HG02798 (cell line): Measurements from ENCODE around the gene HOXA7.

Experiments used
- ATAC-seq: cut with Tn5 transposase; IDR thresholded peaks from one replicate; pipeline ENCODE4 v1.9.1; 2021; ENCODE audit warnings: mild to moderate bottlenecking; ENCODE audit not compliant: unreplicated experiment, poor library complexity

The HOXA7 gene

DNA sequence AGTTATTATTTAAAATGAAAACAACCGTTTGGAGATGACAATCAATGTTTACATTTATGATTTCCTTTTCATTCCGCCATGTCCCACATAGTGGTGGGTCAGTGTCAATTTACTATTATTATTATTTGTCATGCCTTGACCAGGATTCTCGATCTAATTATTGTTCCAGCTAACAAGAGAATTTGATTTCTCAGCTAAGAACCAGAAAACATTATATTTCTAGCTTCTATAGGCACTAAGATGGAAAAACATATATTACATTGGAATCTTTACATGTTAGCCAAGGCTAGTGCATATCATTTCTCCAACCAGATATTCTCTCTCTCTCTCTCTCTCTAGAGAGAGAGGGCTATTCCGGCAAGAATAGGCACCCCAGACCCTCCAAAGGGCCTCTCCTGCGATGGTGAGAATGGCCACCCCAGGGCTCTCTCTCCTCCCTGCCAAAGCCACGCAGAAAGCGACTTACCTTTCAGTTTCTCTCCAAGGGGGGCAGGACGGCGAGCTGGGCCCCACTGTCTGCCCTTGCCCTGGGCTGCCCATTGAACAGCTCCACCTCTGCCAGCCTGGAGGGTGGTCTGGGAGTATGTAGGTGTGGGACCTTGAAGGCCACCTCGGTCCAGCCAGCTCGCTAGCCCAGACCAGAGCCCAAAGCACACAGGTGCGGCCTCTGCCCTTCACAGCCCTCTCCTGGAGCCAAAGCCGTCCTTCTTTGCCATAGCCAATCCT is 6.5 kb downstream of the HOXA7 start:
- peak; percentile 11 for ATAC-seq

DNA sequence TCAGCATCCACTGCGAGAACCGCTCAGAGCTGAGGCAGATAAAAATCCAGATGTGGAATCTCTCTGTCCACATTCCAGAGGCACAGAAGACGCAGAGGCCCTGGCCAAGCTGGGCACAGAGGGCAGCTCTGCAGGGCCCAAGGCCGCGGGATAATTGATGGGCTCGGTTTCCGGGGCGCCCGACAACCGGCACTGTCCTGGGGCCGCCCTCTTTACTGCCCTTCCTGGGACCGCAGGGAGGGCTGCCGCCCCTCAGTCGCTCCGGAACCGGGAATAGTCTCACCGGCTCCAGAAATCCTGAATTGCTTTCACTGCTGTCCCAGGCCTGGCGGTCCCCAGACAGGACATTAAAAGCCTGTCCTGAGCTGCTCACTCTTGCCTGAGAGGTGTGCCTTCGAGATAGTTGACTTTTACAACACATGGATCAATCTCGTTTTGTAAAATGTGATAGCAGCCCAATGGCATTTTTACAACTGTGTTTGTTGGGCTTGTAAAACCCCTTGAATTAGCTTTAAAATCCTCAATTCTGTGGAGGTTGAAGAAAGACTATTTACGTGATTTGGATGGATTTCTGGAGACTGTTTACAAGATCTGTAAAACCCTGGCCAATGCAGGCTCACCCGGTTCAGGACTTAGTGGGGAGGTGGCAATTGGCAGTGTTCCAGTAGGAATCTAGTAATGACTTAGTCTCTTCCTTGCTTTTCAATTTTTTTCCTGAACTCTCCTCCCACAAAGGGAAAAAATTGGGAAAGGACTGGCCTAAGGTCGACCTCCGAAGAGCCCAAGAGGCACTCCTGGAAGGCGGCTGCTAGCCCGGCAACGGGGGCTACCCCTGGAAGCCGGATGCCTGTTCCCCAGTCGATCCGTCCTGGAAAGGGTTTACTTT is 7.5 kb downstream of the HOXA7 start:
- no peak for ATAC-seq

DNA sequence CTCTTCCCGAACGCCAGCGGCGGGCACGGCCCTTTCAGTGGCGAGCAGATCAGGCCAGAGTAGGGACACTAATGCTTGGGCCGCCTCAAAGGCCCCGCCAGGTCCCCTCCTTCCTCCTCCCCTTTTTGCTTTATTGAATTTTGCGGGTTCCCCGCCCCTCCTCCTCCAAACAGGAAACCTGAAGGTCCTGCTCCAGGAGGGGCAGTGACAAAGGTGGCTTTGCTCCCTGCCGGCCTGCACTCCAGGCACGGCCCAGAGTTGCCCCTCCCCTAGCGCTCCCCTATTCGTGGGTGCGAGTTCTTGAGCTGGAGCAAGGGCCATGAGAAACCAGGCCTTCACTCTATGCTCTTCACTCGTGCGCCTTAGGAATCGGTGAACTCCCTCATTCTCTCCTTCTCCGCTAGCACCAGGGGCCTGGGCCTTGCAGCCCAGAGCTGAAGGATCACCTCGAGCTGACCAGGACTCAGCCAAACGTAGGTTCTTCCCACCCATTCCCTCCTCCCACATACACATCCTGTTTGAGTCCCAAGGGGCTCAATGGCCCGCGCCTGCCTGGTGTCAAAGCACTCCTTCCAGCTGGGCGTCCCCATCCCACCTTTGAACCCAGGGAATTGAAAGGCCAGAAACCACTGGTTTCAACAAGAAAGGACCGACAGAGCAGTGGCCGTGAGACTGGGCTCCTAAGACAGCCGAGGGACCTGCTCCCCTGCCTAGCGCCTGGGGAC is 8.3 kb downstream of the HOXA7 start:
- ATAC-seq = no peak

DNA sequence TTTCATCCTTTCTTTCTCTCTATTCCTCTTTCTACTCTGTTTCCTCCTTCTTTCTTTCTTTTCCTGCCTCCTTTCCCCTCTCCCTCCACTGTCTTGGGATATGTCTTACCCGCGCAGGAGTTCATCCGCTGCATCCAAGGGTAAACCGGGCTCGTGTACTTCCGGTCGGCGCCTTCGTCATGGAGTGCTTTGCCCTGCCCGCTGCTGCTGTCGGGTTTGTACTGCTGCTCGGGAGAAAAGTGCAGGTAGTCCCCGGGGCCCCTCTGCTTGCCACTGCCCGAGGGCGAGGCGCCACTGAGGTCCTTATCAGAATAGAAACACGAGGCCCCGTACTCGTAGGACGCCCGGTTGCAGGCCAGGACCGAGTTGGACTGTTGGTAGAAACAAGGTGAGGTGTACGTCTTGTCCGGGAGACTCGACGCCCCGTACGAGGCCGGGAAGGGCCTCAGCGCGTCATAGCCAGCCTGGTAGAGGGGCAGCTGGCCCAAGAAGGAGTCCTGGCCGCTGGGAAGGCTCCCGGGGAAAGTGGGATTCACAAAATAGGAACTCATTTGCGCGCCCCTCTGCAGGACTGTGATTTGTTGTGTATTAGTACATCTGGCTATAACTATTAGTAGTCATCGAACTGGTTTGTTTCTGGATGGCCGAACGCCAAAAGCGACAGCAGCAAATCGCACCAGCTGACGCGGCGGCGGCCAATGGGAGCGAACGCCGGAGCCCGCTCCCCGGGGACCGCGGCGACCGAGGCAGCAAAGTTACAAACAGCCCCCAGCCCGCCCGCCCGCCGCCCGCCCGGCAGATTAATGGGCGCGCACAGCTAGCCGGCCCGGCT is 9.1 kb downstream of the HOXA7 start, which contains the start of gene HOXA6:
Gene HOXA6, minus strand, starts transcription at position 576 of the 832 bp plus-strand sequence. Its CDS starts 25 bp downstream, at position 551.
- no peak for ATAC-seq

DNA sequence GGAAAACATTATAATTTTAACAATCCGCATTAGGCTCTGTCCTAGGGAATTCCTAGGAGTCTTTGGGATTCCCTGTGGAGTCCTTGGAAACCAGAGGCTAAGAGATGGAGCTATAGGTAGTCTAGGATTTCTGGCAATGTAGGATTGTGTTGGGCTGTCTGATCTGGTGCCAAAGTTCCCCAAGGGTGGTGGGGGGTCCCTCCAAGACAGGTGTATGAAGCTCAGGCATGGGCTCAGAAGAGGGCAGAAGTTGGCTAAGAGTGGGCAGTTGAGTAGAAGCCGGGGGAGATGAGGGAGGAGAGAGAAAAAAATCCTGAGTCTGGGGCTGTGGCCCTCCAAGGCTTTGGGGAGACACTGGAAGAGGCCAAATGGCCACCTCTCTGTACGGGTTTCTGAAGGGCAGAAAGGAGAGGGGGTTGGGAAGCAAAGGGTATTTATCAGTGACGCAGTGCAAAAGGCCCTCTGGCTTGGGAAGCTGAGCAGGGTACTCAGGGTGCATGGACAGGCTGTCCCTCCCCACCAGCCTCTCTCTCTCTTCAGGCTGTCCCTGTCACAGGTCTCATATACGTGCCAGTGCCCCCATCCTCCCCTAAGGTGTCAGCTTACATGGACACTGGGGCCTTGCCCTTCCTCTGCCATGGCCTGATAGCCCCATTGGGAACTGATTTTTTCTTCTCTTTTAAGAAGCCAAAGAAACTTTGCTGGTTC is 9.8 kb downstream of the HOXA7 start:
- no peak for ATAC-seq

DNA sequence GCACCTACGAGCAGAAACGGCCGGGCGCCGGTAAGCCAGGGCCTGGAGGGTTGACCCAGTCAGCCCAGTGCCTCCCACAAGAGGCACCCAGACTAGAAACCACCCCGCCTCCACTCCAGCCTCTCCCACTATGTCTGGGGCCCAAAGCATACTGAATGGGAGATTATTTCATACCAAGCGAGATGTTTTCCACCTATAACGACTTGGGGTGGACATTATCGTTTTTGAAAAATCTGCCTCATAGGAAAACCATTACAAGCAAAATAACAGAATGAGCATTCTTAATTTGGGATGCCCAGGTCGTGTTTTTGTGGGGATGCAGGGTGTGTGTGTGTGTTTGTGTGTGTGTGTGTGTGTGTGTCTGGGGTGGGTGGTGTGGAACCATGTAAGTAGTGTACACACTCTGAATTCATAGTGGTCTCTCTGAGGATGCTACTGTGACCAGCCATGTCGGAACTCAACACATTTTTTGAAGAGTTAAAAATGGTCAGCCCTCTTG is 10.5 kb downstream of the HOXA7 start:
- ATAC-seq = no peak

DNA sequence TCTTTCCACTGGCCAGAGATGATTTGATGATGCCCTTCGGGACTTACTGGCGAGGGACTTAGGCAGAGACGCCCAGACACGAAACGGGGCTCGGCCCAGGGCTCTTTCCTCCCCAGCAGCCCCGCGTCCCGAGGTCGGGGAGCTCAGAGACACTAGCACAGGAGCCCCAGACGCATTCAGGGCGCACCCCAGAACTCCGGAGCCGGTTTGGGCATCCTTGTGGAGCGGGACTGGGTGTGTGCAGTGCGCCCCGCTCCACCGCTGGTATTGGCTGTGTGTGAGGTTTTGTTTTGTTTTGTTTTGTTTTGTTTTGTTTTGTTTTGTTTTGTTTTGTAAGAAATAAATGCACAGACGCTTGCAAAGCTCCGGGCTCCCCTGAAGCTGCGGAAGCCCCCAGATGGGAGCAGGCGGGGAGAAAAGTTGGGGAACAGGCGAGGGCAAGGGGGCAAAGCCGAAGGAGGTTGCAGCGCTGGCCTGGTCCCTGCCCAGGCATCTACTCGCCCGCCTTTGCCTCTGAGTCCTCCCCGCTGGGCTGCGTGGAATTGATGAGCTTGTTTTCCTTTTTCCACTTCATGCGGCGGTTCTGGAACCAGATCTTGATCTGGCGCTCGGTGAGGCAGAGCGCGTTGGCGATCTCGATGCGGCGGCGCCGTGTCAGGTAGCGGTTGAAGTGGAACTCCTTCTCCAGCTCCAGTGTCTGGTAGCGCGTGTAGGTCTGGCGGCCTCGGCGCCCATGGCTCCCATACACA is 11.1 kb downstream of the HOXA7 start:
- no peak for ATAC-seq

DNA sequence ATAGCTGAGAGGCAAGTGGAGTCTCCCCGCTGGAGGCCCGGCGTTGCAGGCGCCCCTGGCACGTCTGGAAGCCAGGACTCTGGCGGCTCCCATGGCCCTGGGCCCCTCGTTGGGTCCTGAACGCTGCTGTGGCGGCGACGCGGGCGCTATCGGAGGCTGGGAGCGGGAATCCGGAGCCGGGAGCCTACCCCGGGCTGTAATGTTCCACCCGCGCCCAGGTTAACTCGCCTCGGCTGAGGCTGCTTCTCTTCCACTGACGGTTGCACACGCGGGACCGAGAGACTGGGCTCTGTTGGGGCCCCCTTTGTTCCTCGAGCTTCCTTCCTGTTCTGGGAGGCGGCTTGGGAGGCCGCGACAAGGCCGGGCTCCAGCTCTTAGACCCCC is 11.7 kb downstream of the HOXA7 start:
- no peak for ATAC-seq

DNA sequence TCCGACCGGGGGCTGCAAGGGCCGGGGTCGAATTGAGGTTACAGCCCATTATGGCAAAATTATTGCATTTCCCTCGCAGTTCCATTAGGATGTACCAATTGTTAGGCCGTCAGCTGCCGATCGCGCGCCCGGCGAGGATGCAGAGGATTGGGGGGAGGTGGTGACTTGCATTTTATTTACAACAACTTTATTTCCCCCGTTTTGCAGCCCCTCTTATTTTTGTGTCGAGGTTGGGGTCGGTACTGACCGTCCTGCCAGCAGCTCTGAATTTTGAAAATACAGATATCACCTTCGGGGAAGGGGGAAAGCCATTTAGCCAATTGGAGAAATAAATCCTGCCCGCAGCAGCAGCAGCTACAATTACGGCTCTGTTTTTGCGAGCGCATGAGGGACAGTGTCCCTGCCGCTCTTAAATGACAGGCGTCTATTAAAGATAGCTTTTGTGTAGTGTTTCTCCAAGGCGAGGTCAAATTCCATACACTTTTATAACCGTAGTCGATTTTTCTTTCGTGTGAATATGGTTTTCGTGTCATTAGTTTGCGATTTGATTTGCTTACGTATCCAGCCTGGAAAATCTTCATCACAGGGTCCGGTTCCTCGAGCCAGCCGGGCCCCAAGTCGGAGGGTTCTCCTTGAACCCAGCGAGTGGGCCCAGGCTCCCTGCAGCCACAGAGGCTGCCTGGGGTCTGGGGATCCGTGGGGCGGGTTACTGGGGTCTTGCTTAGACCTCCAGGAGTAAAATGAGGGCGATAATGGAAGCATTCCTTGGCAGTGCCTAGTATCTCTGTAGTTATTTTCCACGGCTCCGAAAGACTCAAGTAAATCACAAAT is 12.3 kb downstream of the HOXA7 start:
- no peak for ATAC-seq

DNA sequence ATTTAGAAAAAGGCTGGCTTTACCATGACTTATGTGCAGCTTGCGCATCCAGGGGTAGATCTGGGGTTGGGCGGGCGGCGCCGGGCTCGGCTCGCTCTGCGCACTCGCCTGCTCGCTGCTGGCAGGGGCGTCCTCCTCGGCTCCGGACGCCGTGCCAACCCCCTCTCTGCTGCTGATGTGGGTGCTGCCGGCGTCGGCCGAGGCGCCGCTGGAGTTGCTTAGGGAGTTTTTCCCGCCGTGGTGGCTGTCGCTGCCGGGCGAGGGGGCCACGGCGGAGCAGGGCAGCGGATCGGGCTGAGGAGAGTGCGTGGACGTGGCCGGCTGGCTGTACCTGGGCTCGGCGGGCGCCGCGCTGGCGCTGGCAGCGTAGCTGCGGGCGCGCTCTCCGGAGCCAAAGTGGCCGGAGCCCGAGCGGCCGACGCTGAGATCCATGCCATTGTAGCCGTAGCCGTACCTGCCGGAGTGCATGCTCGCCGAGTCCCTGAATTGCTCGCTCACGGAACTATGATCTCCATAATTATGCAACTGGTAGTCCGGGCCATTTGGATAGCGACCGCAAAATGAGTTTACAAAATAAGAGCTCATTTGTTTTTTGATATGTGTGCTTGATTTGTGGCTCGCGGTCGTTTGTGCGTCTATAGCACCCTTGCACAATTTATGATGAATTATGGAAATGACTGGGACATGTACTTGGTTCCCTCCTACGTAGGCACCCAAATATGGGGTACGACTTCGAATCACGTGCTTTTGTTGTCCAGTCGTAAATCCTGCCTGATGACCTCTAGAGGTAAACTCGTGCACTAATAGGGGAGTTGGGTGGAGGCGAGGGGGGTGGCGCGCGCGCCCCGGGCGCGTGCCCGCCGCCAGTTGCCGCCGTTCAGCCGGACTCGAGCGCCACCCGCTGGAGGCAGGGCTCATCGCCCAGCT is 13.2 kb downstream of the HOXA7 start, which contains the start of gene HOXA5:
Gene HOXA5, minus strand, starts transcription at position 659 of the 927 bp plus-strand sequence. Its CDS starts 74 bp downstream, at position 585.
- no peak for ATAC-seq

DNA sequence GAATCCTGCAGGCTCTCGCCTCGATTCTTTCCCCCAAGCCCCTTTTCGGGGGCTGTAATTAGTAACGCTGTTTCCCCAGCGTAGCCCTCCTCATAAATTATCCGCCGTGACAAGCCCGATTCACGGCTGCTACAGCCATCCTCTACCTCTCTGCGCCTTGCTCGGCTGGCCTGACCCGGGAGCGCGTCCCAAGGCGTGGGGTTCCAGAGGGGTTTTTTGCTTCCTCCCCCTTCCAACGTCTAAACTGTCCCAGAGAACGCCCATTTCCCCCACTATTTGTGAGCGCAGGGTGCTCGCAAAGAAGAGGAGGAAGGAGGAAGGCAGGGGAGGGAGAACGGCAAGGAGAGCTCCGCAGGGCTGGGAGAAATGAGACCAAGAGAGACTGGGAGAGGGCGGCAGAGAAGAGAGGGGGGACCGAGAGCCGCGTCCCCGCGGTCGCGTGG is 13.9 kb downstream of the HOXA7 start:
- ATAC-seq = no peak

DNA sequence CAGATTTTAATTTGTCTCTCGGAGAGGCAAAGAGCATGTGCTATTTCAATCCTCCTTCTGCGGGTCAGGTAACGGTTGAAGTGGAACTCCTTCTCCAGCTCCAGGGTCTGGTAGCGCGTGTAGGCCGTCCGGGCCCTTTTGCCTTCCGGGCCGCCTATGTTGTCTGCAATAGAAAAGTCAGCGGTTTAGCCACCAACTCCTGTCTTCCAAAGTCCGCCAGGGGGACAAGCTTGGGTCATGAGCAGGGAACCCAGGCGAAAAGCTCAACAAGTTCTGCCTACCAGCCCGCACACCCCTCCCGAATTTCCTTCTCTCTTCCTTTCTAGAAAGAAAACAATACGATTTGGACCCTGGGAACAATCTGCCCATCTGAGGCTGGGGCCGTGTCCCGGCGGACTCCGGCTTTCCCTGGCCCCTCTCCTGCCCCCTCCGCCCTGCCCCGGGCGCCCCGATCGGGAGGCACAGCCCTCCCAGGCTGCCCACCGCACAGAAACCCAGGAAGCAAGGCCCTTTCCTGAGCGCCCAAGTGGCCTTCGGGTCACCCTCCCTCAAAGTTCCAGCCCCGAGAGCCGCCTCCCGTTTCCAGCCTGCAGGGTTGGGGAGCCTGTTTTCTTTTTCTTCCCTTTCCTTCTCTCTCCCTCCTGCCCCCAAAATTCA is 14.4 kb downstream of the HOXA7 start:
- no peak for ATAC-seq

DNA sequence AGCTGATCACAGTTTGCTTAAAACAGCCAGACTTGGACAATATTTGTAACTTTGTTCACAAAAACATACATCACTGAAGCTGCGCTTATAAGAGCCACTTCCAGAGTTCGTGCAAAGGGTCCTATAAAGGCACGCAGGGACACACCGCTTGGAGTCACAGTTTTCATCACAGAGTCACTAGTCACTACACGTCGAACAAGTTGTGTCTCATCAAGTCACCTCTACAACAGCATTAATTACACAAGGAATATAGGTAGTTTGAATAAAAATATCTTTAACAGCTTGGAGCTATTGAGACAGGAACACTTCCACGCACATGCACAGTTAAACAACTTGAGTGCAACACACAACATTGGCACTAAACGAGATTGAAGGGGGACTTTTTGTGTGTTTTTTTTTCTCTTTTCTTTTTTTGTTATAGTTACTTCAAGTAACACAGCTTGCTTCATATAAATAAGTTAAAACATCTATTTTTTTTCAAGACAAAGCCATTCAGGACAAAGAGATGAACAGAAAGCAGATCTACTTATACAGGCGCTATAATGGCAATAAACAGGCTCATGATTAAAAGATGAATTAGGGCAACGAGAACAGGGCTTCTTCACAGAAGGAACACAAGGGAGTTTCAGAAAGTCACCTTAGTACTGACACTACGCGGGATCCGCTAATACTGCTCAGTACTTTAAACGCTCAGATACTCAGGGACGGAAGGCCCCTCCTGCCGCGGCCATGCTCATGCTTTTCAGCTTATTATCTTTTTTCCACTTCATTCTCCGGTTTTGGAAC is 15.1 kb downstream of the HOXA7 start:
- ATAC-seq = no peak

DNA sequence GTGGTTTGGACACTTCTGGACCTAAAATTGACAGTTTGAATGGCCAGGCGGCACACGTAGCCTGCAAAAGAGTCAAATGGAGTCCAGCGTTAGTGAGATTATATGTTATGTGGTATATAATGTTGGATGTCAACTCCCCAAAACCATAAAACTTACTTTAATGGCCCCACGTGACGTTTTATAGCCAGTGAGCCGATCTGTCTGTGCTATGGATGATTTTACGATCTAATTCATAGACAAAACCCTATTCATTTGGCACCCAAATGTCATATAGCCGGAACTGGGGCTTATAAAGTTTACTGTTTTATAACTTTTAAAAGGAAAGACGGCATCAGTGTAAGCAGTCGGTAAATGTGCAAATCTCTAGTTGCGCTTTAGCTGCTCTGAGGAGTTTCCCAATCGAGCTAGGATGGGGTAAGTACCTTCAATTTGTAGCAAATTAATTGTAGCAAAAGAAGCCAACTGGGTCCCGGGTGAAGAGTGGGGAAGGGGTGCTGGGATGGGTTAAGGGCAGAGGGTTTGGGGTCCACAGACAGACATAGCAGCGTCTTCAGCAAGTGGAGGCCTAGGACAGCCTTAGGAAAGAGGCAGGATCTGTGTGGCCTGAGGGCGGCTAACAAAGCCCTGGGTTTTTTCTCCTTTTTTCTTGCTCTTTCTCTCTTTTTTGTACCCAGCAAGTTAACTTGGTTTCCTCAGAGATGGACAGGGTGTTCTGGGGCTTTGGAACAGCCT is 16.2 kb downstream of the HOXA7 start:
- ATAC-seq = no peak
